Measurements from ENCODE around the gene PPARA.

Gene PPARA

DNA sequence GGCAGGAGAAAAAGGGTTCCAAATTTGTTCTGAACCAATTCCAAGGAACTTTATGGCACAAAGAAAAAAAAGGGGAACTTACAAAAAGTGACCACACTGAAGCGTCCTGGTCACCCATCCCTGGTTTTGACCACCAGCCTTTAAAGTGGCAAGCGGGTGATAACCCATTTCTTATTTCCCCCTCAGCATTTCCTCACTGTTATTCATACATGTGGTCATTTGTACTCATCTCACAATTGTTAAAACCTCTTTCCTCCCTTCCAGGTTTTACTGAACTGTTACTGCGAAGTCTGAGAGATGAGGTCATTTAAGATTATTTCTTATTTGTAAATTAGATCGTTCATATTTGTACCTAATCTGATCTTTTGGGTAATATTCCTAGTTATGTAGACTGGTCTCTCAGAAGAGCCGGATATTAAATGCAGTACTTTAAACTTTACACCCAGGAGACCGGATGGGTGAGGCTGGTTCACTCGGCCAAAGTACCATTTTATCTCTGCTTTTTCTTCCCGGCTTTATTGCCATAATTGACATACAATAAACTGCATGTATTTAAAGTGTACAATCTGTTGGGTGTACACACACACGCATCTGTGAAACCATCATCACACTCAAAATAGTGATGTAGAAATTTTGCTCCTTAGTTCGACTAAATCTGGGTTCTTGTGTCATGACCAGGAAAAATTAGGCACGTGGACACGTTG lies 52.7 kb downstream of the PPARA start:
- no peak overlapping the region for H3K27ac Mint-ChIP-seq
- no peaks in the 10 kb centered on the region for H3K27me3 Mint-ChIP-seq (ENCODE audit: low read depth)
- H3K36me3 Mint-ChIP-seq (ENCODE audit: low read depth): peaks cover 55% of the 10 kb centered on the region
- TF ChIP-seq CTCF (IDR thresholded peaks at IDR 0.05; ENCODE audit: unreplicated experiment in 3 of 3): no peak
- H3K4me1 Mint-ChIP-seq: no peaks in the 10 kb centered on the region
- H3K4me3 Mint-ChIP-seq: no peak overlapping the region
- H3K9me3 Mint-ChIP-seq: peaks cover 6% of the 10 kb centered on the region

DNA sequence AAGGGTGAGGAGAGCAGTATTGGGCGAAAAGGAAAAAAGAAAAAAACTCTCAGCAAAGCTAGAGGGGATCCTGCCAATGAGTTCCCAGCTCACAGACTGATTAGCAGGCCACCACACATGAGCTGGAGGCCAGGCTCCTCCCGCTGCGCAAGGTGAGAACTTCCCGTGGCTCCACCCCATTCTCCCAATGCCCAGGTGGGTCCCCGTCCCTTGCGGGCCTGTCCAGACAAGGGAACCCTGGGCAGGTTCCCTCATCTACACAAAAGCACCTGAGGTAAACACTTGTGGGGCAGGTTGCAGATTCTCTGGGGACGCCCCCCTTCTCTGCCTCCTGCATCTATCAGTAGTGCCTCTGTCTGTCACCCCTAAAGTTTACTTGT lies 53.3 kb downstream of the PPARA start:
- no peak overlapping the region for H3K27ac Mint-ChIP-seq
- TF ChIP-seq CTCF (IDR thresholded peaks at IDR 0.05; ENCODE audit: unreplicated experiment in 3 of 3): no peak
- H3K9me3 Mint-ChIP-seq: peaks cover 9% of the 10 kb centered on the region
- no peaks in the 10 kb centered on the region for H3K27me3 Mint-ChIP-seq (ENCODE audit: low read depth)
- no peak overlapping the region for H3K4me3 Mint-ChIP-seq
- peaks cover 60% of the 10 kb centered on the region for H3K36me3 Mint-ChIP-seq (ENCODE audit: low read depth)
- H3K4me1 Mint-ChIP-seq: no peaks in the 10 kb centered on the region

DNA sequence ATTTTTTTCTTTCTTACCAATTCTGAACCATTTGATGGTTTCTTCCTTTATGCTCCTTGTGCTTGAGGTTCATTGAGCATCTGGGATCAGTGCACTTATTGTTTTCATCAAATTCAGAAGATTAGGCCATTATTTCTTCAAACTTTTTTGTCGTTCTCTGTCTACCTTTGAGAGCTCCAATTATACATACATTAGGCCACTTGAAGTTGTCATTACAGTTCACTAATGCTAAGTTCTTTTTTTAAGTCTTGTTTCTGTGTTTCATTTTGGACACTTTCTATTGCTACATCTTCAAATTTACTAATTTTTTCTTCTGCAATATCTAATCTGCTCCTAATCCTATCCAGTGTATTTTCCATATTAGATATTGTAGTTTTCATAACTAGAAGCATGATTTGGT lies 58.9 kb downstream of the PPARA start:
- no peak overlapping the region for H3K27ac Mint-ChIP-seq
- H3K36me3 Mint-ChIP-seq (ENCODE audit: low read depth): peaks cover 79% of the 10 kb centered on the region
- H3K27me3 Mint-ChIP-seq (ENCODE audit: low read depth): no peaks in the 10 kb centered on the region
- no peak for TF ChIP-seq CTCF (IDR thresholded peaks at IDR 0.05; ENCODE audit: unreplicated experiment in 3 of 3)
- no peaks in the 10 kb centered on the region for H3K4me1 Mint-ChIP-seq
- peaks cover 41% of the 10 kb centered on the region for H3K9me3 Mint-ChIP-seq
- no peak overlapping the region for H3K4me3 Mint-ChIP-seq

GRCh38 chr22:46212195-46212594 lies 61.9 kb downstream of the PPARA start:
- Mint-ChIP-seq H3K4me1 (no peaks in the 10 kb centered on the region), H3K36me3 (ENCODE audit: low read depth) (peaks cover 84% of the 10 kb centered on the region), H3K9me3 (peaks cover 35% of the 10 kb centered on the region), H3K4me3 (no peak overlapping the region), H3K27ac (no peak overlapping the region), H3K27me3 (ENCODE audit: low read depth) (peaks cover 5% of the 10 kb centered on the region)
- TF ChIP-seq CTCF (IDR thresholded peaks at IDR 0.05; ENCODE audit: unreplicated experiment in 3 of 3): no peak

DNA sequence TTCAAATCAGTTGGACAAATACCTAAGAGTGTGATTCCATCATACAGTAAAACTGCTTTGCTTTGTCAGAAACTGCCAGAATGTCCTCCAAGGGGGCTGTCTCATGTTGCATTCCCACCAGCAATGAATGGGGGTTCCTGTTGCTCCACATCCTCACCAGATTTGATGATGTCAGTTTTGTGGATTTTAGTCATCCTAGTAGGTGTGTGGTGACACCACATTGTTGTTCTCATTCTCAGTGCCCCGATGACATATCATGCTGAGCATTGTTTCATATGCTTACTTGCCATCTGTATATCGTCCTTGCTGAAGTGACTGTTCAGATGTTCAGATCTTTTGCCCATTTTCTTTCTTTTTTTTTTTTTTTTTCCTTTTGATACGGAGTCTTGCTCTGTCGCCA lies 62.7 kb downstream of the PPARA start:
- peaks cover 35% of the 10 kb centered on the region for H3K9me3 Mint-ChIP-seq
- H3K4me1 Mint-ChIP-seq: no peaks in the 10 kb centered on the region
- TF ChIP-seq CTCF (IDR thresholded peaks at IDR 0.05; ENCODE audit: unreplicated experiment in 3 of 3): no peak
- no peak overlapping the region for H3K27ac Mint-ChIP-seq
- peaks cover 6% of the 10 kb centered on the region for H3K27me3 Mint-ChIP-seq (ENCODE audit: low read depth)
- peaks cover 88% of the 10 kb centered on the region for H3K36me3 Mint-ChIP-seq (ENCODE audit: low read depth)
- H3K4me3 Mint-ChIP-seq: no peak overlapping the region

GRCh38 chr22:46214149-46214548 lies 63.8 kb downstream of the PPARA start:
- H3K4me1 Mint-ChIP-seq: no peaks in the 10 kb centered on the region
- TF ChIP-seq CTCF (IDR thresholded peaks at IDR 0.05; ENCODE audit: unreplicated experiment in 3 of 3): no peak
- peaks cover 85% of the 10 kb centered on the region for H3K36me3 Mint-ChIP-seq (ENCODE audit: low read depth)
- H3K27ac Mint-ChIP-seq: no peak overlapping the region
- no peak overlapping the region for H3K4me3 Mint-ChIP-seq
- peaks cover 26% of the 10 kb centered on the region for H3K9me3 Mint-ChIP-seq
- peaks cover 6% of the 10 kb centered on the region for H3K27me3 Mint-ChIP-seq (ENCODE audit: low read depth)
